D721Med (cell line): ENCODE results near the gene HSD11B1.

ENCODE experiments used
- DNase-seq: peaks from one replicate; pipeline ENCODE4 v3.0.0; 2011; ENCODE audit warnings: low spot score; ENCODE audit not compliant: insufficient read length
- FAIRE-seq: peaks from 2 replicates; lab custom pipeline; 2011; peaks lifted over from hg19 to GRCh38; lab: Jason Lieb, UNC
- TF ChIP-seq, protein P1 (sequence below): IDR thresholded peaks from 2 replicates; pipeline ENCODE4 v1.5.1; 2012; ENCODE audit warnings: mild to moderate bottlenecking, control low read depth; ENCODE audit not compliant: insufficient read depth; ENCODE audit errors: missing control alignments

The HSD11B1 gene

DNA sequence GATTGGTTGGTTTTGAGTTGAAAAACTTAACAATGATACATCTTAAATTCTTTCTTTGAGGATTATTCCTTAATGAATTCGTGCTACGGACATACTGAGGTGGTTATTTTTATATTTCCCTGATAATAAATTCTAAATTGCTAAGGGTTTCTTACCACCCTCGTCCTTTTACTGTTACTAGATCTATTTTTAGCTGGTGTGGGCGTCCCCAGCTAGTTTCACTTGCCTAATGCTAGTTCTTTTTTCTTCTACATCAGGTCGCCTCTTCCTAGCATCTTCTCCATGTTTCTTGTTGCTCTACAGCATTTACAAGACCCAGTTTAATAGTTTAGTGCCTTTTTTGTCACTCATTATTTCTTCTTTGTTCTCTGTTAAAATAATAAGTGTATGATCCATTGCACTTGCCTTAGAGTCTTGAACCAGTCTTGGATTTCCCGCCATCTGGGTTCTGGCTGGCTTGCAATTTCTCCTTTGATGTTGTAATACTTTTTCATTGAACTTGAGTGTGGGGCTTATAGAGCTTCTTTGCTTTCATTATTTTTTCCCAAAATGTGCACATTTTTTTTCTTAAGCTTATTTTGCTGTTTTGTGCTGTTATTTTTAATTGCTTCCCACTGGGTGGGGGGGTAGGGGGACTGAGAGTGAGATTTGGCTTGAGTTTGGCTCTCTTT is 677 bp upstream of the HSD11B1 start:
- DNase-seq (no peak), FAIRE-seq (no peak)
- TF ChIP-seq, protein P1, sequence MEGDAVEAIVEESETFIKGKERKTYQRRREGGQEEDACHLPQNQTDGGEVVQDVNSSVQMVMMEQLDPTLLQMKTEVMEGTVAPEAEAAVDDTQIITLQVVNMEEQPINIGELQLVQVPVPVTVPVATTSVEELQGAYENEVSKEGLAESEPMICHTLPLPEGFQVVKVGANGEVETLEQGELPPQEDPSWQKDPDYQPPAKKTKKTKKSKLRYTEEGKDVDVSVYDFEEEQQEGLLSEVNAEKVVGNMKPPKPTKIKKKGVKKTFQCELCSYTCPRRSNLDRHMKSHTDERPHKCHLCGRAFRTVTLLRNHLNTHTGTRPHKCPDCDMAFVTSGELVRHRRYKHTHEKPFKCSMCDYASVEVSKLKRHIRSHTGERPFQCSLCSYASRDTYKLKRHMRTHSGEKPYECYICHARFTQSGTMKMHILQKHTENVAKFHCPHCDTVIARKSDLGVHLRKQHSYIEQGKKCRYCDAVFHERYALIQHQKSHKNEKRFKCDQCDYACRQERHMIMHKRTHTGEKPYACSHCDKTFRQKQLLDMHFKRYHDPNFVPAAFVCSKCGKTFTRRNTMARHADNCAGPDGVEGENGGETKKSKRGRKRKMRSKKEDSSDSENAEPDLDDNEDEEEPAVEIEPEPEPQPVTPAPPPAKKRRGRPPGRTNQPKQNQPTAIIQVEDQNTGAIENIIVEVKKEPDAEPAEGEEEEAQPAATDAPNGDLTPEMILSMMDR = no peak

DNA sequence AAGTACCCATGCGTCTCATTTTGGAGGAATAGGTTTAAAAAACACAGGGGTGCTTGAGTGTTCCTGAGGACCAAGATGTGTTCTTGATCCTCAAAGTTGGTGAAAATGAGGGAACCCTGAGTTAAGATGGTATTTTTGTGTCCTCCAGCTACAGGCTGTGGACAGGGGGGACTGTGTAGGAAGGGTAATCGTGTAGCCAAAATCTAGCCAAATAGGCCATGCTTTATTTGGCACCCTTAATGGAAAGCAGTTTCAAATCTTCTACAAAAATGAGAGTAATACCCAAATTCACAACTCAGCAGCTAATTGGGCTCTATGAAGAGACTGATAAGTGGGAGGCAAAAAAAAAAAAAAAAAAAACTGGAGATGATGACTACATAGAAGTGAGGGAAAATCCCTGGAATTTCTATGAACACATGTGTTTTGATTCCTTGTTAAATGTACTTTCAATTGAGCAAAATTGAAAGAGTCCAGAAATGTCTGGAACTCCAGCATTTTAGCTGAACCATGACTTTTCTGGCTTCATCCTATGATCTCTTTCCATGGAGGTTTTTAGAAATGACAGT is 470 bp downstream of the HSD11B1 start:
- TF ChIP-seq, protein P1 = no peak
- FAIRE-seq (no peak), DNase-seq (no peak)

DNA sequence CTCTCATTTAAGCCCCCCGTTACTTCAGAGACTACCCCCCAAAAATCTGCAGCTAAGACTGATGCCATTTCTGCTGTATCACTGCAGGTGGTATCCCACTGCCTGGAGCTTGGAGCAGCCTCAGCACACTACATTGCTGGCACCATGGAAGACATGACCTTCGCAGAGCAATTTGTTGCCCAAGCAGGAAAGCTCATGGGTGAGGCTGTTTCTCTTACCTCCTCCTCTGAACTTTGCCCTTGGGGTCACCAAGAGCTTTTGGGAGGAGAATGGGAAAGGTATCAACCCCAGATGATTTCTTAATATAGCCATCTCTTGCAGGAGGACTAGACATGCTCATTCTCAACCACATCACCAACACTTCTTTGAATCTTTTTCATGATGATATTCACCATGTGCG is 2.0 kb downstream of the HSD11B1 start:
- DNase-seq (no peak), FAIRE-seq (no peak)
- TF ChIP-seq, protein P1 = no peak

- TF ChIP-seq, protein P1 = no peak
- DNase-seq = no peak
- FAIRE-seq = no peak
Observed at GRCh38 chr1:209707308-209707707, 2.7 kb downstream of the HSD11B1 start.

DNA sequence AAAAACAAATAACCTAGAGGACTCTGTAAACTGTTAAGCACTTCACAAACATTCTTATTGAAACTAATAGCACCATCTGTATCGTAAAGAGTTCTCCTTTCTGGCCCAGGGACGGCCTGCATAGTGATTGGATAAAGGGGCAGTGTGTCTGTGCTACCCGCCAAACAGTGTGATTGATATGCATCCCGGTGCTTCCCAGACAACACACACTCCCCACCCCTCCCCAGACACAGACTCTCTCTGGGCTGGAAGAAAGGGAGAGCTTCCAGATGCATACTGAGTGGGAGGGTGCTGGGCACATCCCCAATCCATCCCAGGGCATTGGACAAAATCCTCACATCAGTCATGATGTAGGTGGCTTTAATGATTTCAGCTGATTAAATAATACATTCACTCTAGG is 3.7 kb downstream of the HSD11B1 start:
- DNase-seq (no peak), FAIRE-seq (no peak)
- TF ChIP-seq, protein P1 = no peak

DNA sequence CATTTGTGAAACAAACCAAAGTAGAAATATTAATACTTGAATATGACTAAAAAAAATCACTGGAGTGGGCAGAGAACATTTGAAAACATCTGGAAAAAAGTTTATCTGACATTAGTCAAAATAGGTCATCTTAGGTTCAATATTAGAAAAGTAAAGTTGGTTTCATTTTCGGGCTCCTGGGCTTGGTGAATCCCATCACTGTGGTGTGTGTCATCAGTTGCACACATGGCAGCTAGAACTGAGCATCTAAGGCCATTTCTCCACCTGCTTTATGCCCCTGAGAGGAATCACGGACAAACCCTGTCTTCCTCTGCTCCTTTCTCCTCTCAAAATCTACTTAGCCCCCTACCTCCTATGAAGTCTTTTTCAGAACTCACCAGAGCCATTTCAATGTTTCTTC is 5.4 kb downstream of the HSD11B1 start:
- TF ChIP-seq, protein P1 = no peak
- DNase-seq (no peak), FAIRE-seq (no peak)

GRCh38 chr1:209710847-209711246 is 6.2 kb downstream of the HSD11B1 start:
- DNase-seq (no peak), FAIRE-seq (no peak)
- TF ChIP-seq, protein P1 = no peak
